ENCODE results near the gene INTS6.

INTS6 gene

DNA sequence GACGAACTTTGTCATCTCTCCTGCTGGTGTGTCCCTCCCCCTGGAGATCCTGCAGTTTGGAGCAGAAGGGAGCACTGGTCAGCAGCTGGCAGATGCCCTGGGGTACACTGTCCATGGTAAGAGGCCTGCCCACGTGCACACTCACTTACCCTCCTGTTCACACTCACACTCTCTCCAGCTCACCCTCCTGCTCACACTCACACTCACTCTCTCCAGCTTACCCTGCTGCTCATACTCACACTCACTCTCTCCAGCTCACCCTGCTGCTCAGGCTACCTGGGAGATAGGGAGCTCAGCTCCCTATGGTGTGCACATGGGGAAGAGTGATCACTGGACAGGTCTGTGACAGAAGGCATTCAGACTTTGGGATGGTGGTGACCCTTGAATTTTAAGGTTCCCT is 111.6 kb downstream of the INTS6 start:
- no peak for DNase-seq

DNA sequence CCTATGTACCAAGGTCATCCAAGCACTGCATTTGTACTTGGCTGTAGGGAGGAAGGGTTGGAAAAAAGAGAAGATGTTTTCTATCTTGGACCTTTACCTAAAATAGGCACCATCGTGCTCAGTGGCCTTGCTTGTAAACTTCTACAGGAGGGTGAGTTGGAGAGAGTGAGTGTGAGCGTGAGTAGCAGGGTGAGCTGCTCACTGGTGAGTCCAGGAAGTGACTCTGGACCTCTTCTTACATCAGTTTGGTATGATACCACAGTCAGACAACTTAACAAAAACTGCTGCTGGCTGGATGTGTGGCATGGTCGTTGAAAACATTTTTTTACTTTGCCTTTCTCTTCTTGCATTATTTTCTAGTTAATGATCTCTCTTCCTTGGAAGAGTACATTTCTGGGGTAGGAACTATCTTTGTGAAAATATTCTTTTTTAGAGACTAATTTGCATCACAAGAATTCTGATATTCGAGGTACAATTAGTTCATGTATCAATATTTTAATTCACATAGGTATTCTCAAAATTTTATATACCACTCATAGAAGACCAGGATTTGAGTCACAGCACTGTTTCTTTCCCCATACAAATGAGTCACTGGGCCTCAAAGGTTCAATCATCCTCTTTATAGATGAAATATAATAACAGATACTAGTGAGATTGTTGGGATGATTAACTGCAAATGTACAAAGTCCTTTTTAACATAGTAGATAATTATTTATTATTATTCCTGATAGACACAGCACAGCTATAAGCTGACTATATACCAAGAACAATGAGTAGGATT is 112.7 kb downstream of the INTS6 start:
- no peak for DNase-seq

GRCh38 chr13:51339354-51339753 is 113.5 kb downstream of the INTS6 start, which contains the start of gene SERPINE3:
SERPINE3 (plus strand) TSS chr13:51339691; CDS start chr13:51341092, 1,401 bp downstream.
- DNase-seq, result no peak

- DNase-seq, result no peak
These were observed 116.1 kb downstream of the INTS6 start for GRCh38 chr13:51336746-51337145.

DNA sequence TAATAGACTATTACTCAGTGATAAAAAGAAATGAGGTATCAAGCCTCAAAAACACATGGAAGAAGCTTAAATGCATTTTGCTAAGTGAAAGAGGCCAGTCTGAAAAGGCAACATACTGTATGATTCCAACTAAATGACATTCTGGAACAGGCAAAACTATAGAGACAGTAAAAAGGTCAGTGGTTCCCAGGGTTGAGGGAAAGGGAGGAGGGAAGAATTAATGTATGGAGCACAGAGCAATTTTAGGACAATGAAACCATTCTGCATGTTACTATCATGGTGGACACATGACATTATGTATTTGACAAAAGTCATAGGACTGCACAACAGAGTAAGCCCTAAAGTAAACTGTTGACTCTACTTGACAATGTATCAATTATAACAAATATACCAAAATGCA is 119.0 kb downstream of the INTS6 start:
- DNase-seq, result no peak

GRCh38 chr13:51333421-51333820 is 119.4 kb downstream of the INTS6 start:
- no peak for DNase-seq

GRCh38 chr13:51332566-51333361 is 120.1 kb downstream of the INTS6 start:
- DNase-seq, result no peak

DNA sequence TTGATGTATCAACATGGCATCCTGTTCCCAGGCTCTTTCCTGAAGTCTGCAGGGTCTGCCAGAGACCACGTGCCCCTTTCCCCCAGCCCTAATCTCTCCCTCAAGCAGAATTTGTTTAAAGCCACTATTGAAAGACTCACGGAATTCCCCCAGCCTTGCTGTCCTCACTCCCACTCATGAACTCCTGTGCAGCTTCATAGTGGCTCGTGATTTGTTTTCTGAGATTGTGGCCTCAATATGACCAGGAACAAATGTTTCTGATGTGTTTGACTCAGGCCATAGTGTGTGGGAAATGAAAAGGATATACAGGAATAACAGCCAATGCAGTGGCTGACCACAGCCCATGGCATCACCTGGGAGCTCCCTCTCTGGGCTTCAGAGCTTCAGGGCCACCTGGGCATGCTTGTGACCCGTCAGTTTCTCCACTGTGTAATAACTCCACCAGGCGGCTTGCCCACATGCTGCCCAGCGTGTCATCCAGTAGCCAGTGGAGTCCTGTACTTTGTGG is 121.4 kb downstream of the INTS6 start:
- DNase-seq, result no peak

- no peak for DNase-seq
These were observed 122.0 kb downstream of the INTS6 start for GRCh38 chr13:51330791-51331190.

DNA sequence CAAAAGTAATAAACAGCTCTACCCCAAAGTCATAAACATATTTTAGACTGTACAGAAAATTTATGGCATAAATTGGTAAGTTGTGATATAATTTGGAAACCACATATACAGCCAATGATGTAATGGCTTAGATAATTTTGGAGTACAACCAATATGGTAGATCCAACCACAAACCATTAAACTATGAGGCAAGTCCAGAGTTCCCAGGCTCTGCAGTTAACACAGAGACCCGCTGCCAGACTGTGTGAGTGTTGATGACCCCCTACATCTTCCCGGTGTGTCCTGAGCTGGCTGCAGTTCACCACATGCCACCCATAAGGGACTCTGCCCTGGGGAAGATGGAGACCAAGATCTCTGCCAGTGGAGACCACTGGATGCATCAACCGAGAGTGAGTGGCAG is 123.2 kb downstream of the INTS6 start:
- no peak for DNase-seq

DNA sequence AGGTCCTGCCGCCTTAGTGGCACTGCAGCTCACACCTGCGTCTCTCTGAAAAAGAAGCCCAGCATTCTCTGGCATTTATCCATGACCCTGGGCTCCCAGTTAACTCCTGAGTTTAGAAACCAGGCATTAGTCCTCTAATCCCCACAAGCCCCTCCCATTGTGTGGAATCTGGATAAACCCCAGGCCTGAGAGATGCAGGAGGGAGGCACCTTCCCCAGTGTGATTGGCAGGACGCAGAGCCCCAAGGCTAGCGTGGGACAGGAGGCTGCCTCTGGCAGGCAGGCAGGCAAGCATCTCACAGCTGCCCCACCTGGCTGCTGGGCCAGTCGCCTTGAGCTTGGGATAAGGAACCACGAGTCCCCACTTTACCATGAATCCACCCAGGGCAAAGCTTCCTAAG is 124.3 kb downstream of the INTS6 start:
- DNase-seq, result no peak

- no peak for DNase-seq
These were observed 124.9 kb downstream of the INTS6 start for GRCh38 chr13:51327961-51328360.

- no peak for DNase-seq
These were observed 126.1 kb downstream of the INTS6 start for GRCh38 chr13:51326777-51327176.

DNA sequence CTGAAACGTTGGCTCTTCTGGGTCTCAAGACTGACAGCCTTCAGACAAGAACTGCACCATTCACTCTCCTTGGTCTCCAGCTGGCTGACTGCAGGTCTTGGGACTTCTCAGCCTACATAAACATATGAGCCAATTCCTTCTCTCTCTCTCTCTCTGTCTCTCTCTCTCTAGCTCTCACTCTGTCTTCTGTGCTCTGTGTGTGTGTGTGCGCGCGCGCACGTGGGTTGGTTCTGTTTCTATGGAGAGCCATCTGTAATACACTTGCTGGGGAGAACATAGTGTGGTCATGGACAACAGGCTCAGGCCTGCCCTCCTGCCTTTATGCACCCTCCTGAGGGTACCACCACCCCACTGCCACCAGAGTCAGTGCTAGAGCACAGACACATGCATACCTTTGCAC is 127.0 kb downstream of the INTS6 start:
- no peak for DNase-seq

DNA sequence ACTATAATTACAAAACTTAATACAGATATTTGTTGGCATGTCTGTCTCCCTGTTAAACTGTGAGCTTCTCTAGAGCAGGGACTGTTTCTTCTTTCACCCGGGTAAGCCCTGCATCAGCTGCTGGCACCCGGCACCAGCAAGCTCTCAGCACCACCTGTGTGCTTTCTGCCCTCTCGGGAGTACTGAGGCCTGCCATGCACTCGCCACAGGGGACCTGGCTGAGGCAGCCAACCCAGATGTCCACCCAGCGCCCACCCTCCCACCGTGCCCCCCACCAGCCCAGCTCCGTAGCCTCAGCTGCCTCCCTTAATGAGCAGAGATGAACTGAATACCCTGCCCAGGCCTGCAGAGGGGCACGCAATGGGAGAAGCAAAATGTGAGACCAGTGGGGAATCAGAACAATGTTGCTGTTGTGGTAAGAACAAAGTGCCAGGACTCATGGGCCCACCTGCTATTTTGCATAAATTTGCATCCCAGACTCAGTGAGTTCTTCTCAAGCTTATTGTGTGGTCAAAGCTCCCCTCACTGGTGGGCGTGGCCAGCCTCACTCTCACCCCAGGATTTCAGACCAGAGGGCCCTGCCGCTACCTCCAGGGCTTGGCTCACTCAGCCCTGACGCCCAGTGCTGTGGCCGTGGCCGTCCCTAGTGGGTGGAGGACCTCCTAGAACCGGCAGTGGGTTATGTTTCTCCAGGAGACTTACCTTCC is 128.0 kb downstream of the INTS6 start:
- no peak for DNase-seq

DNA sequence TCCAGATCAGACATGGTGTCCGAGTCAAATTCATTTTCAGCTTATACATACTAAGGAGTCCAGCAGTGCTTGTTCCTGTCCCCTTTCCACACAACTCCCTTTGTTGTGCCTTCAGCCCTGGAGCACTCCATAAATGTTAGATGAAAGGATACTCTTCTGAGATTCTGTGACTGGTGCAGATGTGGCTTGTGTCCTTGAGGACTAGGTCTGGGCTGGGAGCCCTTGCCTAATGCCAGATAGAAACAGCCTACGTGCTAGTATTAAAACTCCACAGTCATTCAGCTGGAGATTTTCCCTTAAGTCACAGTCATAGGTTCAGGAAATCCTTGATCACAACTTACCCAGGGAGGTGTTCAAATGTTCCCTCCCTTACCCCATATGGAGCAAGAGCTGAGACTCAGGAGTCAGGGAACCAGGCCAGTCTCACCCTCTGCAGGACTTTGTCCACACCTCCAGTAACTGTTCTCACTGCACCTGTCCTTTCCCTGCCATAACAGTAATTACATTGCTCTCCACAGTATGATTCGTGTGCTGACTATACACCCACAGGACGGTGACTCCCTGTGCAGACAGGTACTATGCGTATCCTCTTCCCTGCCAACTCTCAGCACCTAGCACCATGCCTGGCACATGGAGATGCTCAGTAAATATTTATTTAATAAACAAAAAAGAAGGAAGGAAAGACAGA is 128.9 kb downstream of the INTS6 start:
- no peak for DNase-seq

DNA sequence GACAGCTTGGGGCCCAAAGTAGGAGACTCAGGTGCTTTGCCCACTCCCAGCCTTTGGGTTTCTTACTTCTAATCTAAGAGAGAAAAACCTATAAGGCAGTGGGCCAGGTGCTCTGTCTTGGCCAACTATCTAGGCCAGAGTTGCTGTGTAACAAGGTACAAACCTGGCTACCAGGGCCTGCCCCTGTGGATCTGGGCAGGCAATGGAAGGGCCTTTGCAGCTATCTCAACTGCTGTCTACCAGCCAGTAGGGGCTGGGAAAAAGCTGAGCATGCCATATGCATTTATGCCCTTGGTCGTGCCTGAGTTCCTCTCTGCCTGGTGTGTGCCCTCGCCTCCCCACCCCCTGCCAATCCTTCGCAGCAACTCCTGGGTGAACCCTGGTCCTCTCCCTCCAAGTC is 130.0 kb downstream of the INTS6 start:
- DNase-seq, result no peak

DNA sequence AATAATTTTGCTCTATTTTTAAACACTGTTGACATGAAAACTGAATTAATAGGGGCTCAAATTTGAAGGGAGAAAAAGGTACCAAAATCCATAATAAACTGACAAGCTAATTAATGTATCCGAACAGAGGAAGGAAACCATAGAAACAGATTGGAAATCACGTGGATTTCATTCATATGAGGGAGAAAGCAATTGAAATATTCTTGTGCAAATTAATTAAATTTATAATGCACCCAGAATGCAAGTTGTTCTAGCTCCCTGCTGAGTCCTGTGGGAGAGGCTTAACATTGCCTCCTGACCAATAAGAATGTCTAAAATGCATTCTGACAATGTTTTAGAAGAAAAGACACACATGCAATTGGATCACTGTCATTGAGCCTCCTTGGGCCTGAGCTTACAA is 131.0 kb downstream of the INTS6 start:
- DNase-seq, result no peak

DNA sequence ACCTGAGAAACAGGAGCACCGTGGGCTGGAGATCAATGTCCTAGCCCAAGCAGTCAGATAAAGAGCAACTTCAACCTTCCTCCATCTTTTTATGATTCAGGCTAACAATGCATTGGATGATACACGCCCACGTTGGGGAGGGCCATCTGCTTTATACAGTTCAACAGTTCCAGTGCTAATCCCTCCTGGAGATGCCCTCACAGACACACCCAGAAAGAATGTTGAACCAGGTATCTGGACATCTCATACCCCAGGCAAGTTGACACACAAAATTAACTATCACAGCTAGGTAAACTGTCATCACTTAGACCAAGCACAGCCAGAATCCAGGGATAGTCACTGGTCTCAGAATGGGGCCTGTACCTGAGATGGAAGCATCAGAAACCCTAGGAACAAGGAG is 134.0 kb downstream of the INTS6 start:
- no peak for DNase-seq

DNA sequence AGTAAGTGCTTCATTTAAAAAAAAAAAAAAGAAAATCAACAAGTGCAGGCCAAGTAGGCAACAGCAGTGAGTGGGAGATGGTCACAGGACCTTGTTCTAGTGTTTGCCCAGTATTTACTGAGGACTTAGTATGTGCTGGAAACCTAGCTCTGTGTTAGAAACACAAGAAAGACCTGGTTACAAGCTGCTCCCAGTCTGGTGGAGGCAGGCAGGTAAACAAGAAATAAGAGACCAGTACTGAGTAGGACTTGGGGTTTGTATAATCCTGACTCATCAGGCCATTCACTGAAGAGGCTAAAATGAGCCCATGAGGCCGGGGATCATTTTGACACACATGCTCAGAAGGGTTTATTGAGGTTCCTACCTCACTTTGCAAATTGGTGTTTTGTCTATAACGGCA is 134.8 kb downstream of the INTS6 start:
- DNase-seq, result no peak

DNA sequence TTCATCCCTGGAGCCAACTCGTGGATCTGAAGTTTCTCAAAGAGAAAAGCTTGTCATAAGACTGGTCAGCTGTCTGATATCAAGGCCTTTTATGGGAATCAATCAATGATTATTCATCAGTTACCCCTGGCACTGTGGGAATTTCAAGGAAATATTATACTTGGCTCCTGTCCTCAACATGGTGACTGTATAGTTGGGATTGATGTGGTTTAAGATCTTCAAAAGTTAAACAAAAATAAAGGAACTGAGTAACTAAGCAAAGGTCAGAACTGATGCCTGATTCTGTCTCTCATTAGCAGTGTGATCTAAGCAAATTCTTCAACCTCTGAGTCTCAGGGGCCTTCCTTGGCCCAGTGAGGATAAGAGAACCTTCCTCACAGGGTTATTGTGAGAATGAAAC is 135.6 kb downstream of the INTS6 start:
- DNase-seq, result no peak

GRCh38 chr13:51313619-51314018 is 139.2 kb downstream of the INTS6 start:
- DNase-seq, result no peak

Measured in GOT3 (cell line).